GM18870 (cell line): ENCODE data around the gene OR52E5.

Experiments used
- ATAC-seq: cut with Tn5 transposase; IDR thresholded peaks from one replicate; pipeline ENCODE4 v1.9.1; 2021; ENCODE audit warnings: moderate library complexity; ENCODE audit not compliant: unreplicated experiment

The OR52E5 gene

GRCh38 chr11:5892908-5893307, at the start of gene OR52E5:
TSS of gene OR52E5 (plus strand) at chr11:5893208. CDS start at chr11:5900777, 7,569 bp downstream.
- ATAC-seq, result no peak

GRCh38 chr11:5846701-5847100, 46.3 kb upstream of the OR52E5 start:
- no peak for ATAC-seq

- ATAC-seq, result no peak
These were observed 45.3 kb upstream of the OR52E5 start for GRCh38 chr11:5847711-5848110.

GRCh38 chr11:5851002-5851401, 42.0 kb upstream of the OR52E5 start:
- no peak for ATAC-seq

GRCh38 chr11:5857590-5857989, 35.4 kb upstream of the OR52E5 start, which contains the start of gene OR52E8:
TSS of gene OR52E8 (minus strand) at chr11:5857690. CDS start at chr11:5857690, 0 bp downstream.
- ATAC-seq, result no peak

GRCh38 chr11:5865826-5866225, 27.2 kb upstream of the OR52E5 start:
- ATAC-seq, result no peak

GRCh38 chr11:5878564-5878963, 14.4 kb upstream of the OR52E5 start:
- no peak for ATAC-seq

GRCh38 chr11:5880329-5880728, 12.7 kb upstream of the OR52E5 start, which contains the start of gene OR52E4:
TSS of gene OR52E4 (plus strand) at chr11:5880629. CDS start at chr11:5884293, 3,664 bp downstream.
- ATAC-seq, result no peak

GRCh38 chr11:5881756-5882155, 11.3 kb upstream of the OR52E5 start:
- ATAC-seq, result no peak

GRCh38 chr11:5887172-5887571, 5.8 kb upstream of the OR52E5 start:
- no peak for ATAC-seq

GRCh38 chr11:5887661-5888060, 5.3 kb upstream of the OR52E5 start:
- no peak for ATAC-seq

- no peak for ATAC-seq
These were observed 1.7 kb upstream of the OR52E5 start for GRCh38 chr11:5891216-5891800.

- no peak for ATAC-seq
These were observed 6.5 kb downstream of the OR52E5 start for GRCh38 chr11:5899534-5899933.

GRCh38 chr11:5910540-5910939, 17.5 kb downstream of the OR52E5 start:
- ATAC-seq, result no peak

- peak; percentile 89 for ATAC-seq
These were observed 29.9 kb downstream of the OR52E5 start for GRCh38 chr11:5922749-5923426.

- peak; percentile 57 for ATAC-seq
These were observed 30.4 kb downstream of the OR52E5 start for GRCh38 chr11:5923427-5923776.

- peak; percentile 14 for ATAC-seq
These were observed 30.8 kb downstream of the OR52E5 start for GRCh38 chr11:5923794-5924193.

- no peak for ATAC-seq
These were observed 35.3 kb downstream of the OR52E5 start for GRCh38 chr11:5928271-5928670.

- no peak for ATAC-seq
These were observed 35.8 kb downstream of the OR52E5 start for GRCh38 chr11:5928811-5929210.

- ATAC-seq, result no peak
These were observed 36.8 kb downstream of the OR52E5 start for GRCh38 chr11:5929571-5930368.

GRCh38 chr11:5930614-5931013, 37.6 kb downstream of the OR52E5 start:
- no peak for ATAC-seq

GRCh38 chr11:5931061-5931460, 38.1 kb downstream of the OR52E5 start:
- no peak for ATAC-seq
